Measurements from ENCODE around the gene PLCG1.

GRCh38 chr20:41098703-41099250, 38.6 kb upstream of the PLCG1 start:
- TF ChIP-seq CTCF (IDR thresholded peaks at IDR 0.05 in 2 of 3, conservative IDR thresholded peaks at IDR 0.05 in 1 of 3; ENCODE audit: borderline replicate concordance in 1 of 3, insufficient read depth in 1 of 3, low read depth in 2 of 3, low read length in 2 of 3) (no peak), POLR2AphosphoS5 (IDR thresholded peaks at IDR 0.05; ENCODE audit: low read depth, low read length) (no peak), EZH2phosphoT487 (IDR thresholded peaks at IDR 0.05; ENCODE audit: borderline replicate concordance) (no peak), POLR2A (IDR thresholded peaks at IDR 0.05; ENCODE audit: borderline replicate concordance, extremely low read depth, insufficient read depth, insufficient read length) (no peak), CBX3 (IDR thresholded peaks at IDR 0.05; ENCODE audit: low read depth) (no peak), YY1 (IDR thresholded peaks at IDR 0.05; ENCODE audit: extremely low read depth, insufficient replicate concordance, low read depth, low read length) (no peak), SP1 (IDR thresholded peaks at IDR 0.05; ENCODE audit: low read depth) (no peak), EGR1 (IDR thresholded peaks at IDR 0.05; ENCODE audit: low read depth) (no peak), SIN3A (IDR thresholded peaks at IDR 0.05; ENCODE audit: low read depth) (no peak), JUND (IDR thresholded peaks at IDR 0.05) (no peak), ATF3 (IDR thresholded peaks at IDR 0.05) (no peak), REST (IDR thresholded peaks at IDR 0.05; ENCODE audit: low read depth) (no peak), MAX (IDR thresholded peaks at IDR 0.05) (no peak)
